HG02571 (cell line): ENCODE results near the gene MAST1.
A peak's percentile ranks its signal among the peaks of the same experiment; 100 is the strongest.
"Not testable (repeated sequence)": the region's sequence is repeated elsewhere in the genome, so short reads cannot be mapped to it uniquely, and the experiment has no call there.

Source experiments
- ATAC-seq: cut with Tn5 transposase; IDR thresholded peaks from one replicate; pipeline ENCODE4 v1.9.1; 2021; ENCODE audit warnings: mild to moderate bottlenecking, moderate library complexity; ENCODE audit not compliant: unreplicated experiment

The MAST1 gene

DNA sequence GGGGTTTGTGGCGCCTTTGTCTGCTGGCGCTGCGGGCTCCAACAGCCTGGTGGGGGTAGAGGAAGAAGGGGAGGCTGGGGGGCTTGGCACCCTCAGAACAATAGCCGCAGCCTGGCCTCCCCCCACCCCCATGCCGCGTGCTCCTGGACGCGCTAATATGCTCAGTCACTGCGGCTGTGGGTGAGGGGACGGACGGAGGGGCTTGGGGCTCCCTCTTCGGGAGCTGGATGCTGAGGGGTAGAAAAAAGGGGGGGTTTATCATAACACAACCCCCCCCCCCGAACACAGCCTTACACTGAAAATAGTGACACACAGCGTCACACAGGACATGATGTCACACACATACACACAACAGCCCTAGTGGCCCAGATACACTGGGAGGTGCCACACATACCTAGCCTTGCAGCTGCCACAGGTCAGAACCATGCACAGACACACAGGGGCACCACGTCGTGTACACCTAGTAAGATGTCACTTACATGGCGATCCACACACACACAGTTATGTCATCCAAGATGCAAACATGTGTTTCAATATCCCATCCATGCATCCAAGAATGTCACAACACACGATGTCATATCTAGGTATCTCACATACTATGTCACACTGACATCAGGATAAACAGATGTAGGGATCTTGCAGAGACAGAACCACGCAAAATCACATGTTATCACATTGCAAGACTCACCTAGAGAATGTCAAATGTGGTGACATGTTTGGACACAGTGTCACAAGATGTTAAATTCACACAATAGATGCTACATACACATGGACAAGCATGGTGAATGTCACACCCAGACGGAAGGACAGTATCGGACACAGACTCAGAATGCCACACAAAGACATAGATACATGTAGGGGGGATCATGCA is 806 bp downstream of the MAST1 start:
- ATAC-seq, result no peak

DNA sequence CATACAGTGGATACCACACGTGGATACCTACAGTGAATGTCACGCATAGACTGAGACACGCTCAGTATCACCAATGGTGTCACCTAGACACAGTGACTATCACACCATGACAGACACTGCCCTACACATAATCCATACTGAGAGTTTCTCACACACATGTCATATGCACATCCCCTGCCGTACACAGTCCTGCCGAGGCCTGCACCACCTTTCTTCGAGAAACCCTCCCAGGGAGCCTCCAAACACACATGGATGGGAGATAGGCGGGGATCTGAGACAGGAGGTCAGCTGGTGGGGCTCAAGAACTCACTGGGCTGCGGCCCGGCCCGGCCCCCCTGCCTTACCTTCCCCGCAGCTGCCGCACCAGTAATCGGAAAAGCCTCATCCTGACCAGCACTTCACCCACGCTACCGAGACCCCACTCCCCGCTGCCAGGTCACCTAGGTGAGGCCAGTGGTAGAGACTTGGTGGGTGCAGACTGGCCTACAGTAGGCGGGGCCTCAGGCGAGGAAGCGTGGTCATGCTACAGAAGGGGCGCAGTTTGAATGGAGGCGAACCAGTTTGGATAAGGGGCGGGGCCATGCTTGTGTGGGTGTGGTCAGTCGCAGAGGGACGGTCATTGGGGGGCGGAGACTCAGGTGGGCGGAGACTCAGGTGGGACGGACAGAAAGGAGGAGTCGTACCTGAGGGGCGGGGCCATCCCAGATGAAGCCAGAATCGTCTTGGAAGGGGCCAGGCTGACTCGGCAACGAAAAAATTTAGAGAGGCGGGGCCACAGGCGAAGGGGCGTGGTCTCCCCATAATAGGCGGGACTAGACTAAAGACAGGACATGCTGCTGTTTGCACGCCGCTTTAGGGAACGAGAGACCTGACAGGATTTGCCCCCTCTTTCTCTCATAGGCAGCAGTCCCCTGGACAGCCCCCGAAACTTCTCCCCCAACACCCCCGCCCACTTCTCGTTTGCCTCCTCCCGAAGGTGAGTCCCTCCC is 2.1 kb downstream of the MAST1 start:
- no peak for ATAC-seq

DNA sequence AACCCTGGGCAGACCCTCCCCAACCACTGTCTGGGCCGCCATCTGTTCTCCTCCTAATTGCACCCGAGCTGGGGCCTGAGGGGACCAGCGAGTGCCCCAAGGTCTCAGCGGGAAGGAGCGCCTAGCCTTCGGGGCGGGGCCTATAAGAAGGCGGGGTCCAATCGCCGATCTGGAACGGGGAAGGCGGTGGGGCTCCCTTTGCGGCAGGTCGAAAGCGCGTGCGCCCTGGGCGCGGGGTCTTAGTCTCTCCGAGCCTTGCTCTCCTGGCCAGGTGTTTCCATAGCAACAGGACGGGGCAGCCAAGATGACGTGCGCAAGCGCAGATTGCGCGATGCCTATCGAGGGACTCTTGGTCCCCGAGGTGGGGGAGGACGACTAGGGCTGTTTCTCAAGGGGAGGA is 2.8 kb downstream of the MAST1 start:
- ATAC-seq, result no peak

DNA sequence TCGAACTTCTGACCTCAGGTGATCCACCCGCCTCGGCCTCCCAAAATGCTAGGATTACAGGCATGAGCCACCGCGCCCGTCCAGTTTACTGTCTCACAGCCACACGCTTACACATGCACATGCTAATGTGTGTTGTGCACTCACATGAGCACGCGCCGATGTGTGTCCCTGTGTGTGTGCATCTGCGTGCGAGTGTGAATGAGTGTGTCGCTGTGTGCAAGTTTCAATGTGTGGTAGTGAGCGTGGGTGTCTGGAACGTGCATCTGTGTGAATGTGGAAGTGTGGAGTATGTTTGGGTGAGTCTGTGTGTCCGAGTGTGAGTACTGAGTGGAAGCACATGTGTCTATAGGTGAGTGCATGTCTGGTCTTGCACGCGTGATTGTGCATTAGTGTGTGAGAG is 4.2 kb downstream of the MAST1 start:
- no peak for ATAC-seq

DNA sequence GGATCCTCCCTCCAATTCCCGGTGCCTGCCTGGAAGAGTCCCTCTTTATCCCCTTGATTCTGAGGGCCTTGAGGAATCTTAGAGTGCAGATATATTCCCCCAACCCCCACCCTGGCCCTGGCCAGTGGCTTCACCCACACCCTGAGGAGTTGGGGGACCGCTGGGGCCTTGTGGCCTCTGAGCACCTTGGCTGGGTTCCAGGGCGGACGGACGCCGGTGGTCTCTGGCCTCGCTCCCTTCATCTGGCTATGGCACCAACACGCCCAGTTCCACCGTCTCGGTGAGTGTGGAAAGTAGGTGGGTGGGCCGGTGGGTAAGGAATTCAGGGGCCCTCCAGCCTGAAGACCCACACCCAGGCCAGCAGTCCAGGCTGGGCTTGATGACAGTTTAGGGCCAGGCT is 5.0 kb downstream of the MAST1 start:
- ATAC-seq, result no peak

DNA sequence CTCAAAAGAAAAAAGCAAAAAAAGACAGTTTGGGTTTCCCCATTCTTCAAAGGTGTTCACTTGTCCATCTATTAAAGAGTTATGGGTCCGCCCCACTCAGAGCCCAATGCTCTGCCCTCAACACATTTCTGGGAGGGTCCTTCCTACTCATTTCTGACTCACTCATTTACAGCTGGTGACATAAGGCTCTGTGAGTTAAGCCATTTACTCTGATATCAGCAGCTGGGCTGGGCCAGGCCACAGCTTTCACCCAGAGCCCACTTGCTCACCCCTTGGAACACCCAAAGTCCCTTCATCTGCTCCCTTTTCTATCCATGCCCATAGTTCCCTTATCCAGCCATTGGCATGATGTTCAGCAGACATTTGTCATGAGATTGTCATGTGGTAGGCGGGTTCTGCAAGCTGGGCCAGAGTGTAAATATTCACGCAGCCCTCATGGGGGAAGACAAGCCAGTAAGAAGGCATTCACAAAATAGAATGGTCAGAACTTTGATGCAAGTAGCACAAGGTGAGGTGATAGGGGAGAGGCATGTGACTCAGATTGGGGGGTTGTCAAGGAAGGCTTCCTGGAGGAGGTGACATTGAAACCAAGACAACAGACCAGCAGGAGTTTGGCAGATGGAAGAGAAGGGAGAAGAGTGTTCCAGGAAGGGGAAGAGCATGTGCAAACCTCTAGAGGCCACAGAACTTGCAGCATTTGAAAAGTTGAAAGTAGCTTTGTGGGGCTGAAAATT is 5.9 kb downstream of the MAST1 start:
- no peak for ATAC-seq

DNA sequence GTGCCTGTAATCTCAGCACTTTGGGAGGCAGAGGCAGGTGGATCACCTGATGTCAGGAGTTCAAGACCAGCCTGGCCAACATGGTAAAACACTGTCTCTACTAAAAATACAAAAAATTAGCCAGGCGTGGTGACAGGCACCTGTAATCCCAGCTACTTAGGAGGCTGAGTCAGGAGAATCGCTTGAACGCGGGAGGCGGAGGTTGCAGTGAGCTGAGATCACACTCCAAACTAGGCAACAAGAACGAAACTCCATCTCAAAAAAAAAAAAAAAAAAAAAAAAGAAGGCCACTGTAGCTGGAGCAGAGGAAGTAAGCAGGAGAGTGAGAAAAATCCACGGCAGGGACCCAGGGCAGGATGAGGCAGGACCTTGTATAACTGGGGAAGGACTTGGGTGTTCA is 8.3 kb downstream of the MAST1 start:
- ATAC-seq, result not testable (repeated sequence)

DNA sequence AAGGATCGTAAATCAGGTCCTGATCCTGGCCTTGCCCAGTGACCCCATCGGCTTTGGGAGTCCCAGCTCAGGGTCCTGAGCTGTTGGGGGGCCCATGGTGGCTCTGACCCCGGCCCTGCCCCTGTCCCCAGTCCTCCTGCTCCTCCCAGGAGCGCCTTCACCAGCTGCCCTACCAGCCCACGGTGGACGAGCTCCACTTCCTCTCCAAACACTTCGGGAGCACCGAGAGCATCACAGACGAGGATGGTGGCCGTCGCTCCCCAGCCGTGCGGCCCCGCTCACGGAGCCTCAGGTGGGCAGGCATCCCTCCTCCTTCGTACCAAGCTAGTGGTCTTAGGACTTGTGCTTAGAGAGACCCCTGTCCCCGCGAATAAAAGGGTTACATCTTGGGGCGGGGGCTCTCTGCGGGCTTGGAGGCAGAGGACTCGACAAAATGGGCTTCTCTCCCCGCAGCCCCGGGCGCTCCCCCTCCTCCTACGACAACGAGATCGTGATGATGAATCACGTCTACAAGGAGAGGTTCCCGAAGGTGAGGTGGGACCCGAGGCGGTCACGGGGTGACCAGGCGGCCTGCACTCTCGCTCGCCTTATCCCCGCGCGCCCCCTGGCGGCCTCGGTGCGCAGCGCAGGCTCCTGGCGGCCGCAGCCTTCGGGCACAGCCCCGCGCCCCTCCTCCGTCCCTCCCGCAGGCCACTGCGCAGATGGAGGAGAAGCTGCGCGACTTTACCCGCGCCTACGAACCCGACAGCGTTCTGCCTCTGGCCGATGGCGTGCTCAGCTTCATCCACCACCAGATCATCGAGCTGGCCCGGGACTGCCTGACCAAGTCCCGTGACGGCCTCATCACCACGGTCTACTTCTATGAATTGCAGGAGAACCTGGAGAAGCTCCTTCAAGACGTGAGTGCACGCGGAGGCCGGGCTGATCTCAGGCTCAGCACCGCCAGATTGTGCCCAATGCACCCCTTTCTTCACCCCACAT is 9.1 kb downstream of the MAST1 start:
- peak; percentile 66 for ATAC-seq

DNA sequence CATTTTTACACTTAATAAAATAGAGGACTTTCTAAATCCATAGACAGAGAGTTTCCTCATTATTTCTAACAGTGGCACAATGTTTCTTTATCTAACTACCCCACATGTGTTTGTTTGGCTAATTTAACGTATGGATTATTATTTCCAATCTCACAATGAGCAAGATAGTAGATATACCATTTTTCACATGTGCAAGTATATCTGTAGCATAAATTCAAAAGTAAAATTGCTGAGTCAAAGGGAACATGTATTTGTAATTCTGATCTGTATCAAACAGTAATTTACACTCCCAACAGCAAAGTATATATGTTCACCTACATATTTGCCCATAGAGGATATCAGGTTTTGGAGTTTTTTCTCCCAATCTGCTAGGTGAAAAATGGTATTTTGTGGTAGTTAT is 18.3 kb downstream of the MAST1 start:
- no peak for ATAC-seq

DNA sequence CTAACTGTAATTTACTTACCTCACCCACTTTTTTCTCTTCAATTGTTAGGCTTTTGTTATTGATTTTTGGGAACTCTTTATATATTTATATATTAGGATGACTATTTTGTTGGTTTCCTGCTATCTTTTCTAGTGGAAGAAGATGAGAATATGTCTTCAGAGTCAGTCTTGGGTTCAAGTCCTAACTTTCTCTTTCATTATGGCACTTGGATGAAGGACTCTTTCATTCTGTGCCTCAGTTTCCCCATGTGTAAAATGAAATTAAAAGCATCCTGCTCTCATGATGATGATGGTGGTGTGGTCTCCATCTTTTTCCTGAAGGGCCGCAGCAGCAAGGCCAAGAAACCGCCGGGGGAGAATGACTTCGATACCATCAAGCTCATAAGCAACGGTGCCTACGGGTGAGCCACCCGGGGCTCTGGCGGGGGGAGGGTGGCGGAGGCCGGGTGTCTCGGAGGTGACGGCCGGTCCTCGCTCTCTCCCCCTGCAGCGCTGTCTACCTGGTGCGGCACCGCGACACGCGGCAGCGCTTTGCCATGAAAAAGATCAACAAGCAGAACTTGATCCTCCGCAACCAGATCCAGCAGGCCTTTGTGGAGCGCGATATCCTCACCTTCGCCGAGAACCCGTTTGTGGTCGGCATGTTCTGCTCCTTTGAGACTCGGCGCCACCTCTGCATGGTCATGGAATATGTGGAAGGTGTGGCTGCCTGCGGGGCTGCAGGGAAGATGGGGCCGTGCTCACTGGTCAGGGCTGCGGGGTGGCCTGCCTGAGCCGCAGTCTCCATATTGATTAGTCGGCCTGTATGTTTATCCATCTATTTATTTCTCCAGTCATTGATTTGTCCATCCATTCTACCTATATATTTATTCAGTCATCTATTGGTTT is 20.0 kb downstream of the MAST1 start:
- no peak for ATAC-seq

DNA sequence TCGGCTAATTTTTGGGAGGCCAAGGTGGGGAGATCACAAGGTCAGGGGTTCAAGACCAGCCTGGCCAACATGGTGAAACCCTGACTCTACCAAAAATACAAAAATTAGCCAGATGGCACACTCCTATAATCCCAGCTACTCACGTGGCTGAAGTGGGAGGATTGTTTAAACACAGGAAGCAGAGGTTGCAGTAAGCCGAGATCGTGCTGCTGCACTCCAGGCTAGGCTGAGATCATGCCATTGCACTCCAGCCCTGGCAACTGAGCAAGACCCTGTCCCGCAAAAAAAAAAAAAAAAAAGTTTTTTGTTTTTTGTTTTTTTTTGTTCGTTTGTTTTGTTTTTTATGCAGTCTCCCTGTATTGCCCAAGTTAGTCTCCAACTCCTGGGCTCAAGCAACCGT is 21.2 kb downstream of the MAST1 start:
- no peak for ATAC-seq

DNA sequence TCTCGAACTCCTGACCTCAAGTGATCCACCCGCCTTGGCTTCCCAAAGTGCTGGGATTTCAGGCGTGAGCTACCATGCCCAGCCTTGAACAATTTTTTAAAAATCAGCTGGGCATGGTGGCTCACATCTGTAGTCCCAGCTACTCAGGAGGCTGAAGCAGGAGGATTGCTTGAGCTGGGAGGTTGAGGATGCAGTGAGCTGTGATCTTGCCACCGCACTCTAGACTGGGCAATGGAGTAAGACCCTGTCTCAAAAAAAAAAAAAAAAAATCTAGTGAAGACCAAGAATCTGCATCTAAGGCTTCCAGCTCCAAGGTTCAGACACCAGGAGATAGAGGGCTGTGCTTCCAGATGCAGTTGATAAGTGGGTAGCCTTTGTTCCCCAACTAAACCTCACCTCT is 25.8 kb downstream of the MAST1 start:
- no peak for ATAC-seq

DNA sequence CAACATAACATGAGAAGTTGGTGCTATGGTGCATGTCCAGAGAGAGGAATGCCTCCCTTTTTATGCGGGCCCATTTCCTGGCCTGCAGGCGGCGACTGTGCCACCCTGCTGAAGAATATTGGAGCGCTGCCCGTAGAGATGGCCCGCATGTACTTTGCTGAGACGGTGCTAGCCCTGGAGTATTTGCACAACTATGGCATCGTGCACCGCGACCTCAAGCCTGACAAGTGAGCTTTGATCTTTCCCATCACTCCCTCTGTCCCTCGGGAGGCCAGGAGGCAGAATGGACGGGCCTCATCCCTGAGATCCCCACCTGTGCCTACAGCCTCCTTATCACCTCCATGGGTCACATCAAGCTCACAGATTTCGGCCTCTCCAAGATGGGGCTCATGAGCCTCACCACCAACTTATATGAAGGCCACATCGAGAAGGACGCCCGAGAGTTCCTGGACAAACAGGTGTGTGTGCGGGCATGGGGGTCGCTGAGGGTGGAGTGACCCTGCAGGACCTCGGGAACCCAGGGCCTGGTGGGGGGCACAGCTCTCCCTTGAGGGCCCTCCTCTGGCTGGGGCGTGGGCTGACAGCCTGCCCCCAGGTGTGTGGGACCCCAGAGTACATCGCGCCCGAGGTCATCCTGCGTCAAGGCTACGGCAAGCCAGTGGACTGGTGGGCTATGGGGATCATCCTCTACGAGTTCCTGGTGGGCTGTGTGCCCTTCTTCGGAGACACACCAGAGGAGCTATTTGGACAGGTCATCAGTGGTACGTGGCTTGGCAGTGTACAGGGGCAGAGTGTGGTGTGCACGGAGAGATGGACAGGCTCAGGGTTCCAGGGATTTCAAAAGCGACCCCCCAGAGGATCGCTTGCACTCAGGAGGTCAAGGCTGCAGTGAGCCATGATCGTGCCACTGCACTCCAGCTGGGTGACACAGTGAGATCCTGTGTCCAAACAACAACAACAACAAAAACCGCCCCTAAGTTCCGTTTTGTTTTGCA is 26.7 kb downstream of the MAST1 start:
- ATAC-seq, result no peak

DNA sequence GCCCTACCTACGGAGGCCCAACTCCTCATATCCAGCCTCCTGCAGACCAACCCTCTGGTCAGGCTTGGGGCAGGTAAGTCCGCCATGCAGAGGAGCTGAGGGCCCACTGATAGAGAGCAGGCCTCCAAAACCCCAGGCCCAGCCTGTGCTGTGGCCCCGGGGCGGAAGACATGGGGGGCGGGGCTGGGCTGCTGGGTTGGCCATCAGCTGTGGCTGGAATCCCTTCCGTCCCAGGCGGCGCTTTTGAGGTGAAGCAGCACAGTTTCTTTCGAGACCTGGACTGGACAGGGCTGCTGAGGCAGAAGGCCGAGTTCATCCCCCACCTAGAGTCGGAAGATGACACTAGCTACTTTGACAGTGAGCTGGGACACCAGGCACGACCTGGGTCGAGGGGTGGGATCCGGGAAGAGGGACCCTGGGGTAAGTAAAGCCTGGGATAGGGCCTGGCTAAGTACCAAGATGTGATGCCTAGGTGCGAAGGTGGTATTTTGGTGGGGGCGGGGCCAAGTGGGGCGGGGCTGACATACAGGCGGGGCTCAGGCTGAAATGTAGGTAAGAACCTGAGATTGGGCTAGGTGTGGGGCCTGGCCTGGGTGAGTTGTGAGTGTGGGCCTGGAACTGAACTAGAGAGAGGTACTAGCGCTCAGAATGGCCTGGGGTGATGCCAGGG is 27.6 kb downstream of the MAST1 start:
- ATAC-seq, result no peak

DNA sequence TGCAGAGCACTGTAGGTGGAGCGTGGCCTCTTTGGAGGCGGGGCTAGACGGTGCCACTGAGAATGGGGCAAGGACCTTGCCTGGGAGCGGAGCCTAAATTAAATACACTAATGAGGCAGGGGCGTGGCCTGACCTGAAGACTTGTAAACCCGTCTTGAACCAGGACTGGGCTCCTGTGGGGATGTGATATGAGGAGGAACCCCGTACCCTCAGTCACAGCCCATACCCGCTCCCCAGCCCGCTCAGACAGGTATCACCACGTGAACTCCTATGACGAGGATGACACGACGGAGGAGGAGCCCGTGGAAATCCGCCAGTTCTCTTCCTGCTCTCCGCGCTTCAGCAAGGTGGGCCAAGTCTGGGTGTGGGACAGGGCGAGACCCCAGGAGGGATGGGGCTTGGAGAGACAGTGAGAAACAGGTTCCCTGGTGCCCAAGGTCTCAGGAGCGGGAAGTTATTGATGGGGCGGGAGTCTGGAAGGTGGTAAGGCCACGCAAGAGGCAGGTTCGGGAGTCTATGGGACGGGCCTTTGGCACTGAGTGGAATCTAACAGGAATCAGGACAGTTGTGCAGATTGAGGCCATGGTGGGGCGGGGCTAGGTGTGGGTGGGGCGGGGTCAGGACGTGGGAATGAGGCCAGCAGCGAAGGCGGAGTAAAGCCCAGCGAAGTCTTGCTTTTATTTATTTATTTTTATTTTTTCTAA is 28.3 kb downstream of the MAST1 start:
- ATAC-seq, result no peak
